ENCODE results near the gene ZRANB2. TPM values are rescaled to one million over a fixed set of nuclear protein-coding genes. Genes with fewer than 3 reads are reported as not detected.
A peak's percentile ranks its signal among the peaks of the same experiment; 100 is the strongest.

Gene ZRANB2
- total RNA-seq, 5 donors from 2014 or later (not counting 1 experiment from before 2014, with no cell fraction given), result 93.0 to 133 (median 127) TPM

- H3K27ac Mint-ChIP-seq, result no peak overlapping the region
- H3K27me3 Mint-ChIP-seq, result peaks cover 43 to 44% of the 10 kb centered on the region in 2 donors
- WGBS (ENCODE audit: insufficient coverage), result 100% methylated on average over 1 of the region's 16 CpGs
- peaks cover 12 to 23% (median 19%) of the 10 kb centered on the region in 3 donors for H3K4me1 Mint-ChIP-seq
- ChIA-PET CTCF (interaction anchor here in 1 of 2 donors (0.6 kb wide), 1 partner anchor 355 kb away, joined by 6 read pairs; no protein-coding TSS in a partner anchor), POLR2A (no interaction called here)
- Histone ChIP-seq H3K4me3 (ENCODE audit: control insufficient read depth in 1 of 2, extremely low read depth in 1 of 2, low read length in 1 of 2) (no peak overlapping the region), H3K36me3 (ENCODE audit: control insufficient read depth in 2 of 2, extremely low read depth in 1 of 2, insufficient read depth in 1 of 2, low read length in 1 of 2) (no peaks in the 10 kb centered on the region), H3K4me1 (ENCODE audit: control insufficient read depth in 1 of 2, extremely low read depth in 1 of 2, insufficient read depth in 2 of 2, low read length in 2 of 2) (peaks cover 5 to 19% of the 10 kb centered on the region in 2 experiments), H3K9me3 (no peaks in the 10 kb centered on the region), H3K27ac (ENCODE audit: low read length) (no peak overlapping the region), H3K27me3 (replicated peaks in 1 of 2; ENCODE audit: control insufficient read depth in 2 of 2, extremely low read depth in 1 of 2, insufficient read depth in 2 of 2, low read length in 1 of 2) (peaks cover 4 to 36% of the 10 kb centered on the region in 2 experiments)
- ATAC-seq (replicated peaks in 1 of 4), result no peak
- H3K9me3 Mint-ChIP-seq, result no peaks in the 10 kb centered on the region
- H3K36me3 Mint-ChIP-seq, result no peaks in the 10 kb centered on the region
- H3K4me3 Mint-ChIP-seq, result peak overlapping the region in 2 of 3 donors; percentile 29 to 84
- DNase-seq, result no peak
Observed at GRCh38 chr1:71045463-71046028, 35.3 kb downstream of the ZRANB2 start.

DNA sequence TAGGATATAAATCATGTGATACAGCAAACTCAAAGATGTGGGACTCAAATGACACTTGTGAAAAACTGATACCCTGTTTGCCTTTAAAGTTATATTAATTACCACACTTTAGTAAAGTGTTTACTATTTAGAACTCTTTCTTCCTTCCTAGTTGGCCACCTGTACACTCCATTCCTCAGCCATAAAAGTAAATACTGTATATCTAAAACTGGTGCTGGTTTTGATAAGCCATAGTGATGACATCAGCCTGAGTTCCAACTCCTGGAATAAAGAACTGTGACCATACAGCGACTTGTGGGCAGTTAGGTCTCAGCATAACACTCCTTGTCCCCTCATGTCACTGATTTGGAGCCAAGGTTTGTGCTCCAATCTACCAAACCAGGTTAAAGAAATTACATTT, 36.0 kb downstream of the ZRANB2 start:
- Histone ChIP-seq H3K36me3 (ENCODE audit: control insufficient read depth in 2 of 2, extremely low read depth in 1 of 2, insufficient read depth in 1 of 2, low read length in 1 of 2) (no peaks in the 10 kb centered on the region), H3K27me3 (replicated peaks in 1 of 2; ENCODE audit: control insufficient read depth in 2 of 2, extremely low read depth in 1 of 2, insufficient read depth in 2 of 2, low read length in 1 of 2) (peaks cover 4 to 36% of the 10 kb centered on the region in 2 experiments), H3K4me1 (ENCODE audit: control insufficient read depth in 1 of 2, extremely low read depth in 1 of 2, insufficient read depth in 2 of 2, low read length in 2 of 2) (peaks cover 5 to 19% of the 10 kb centered on the region in 2 experiments), H3K4me3 (ENCODE audit: control insufficient read depth in 1 of 2, extremely low read depth in 1 of 2, low read length in 1 of 2) (no peak overlapping the region), H3K27ac (ENCODE audit: low read length) (no peak overlapping the region), H3K9me3 (no peaks in the 10 kb centered on the region)
- DNase-seq (no peak), ATAC-seq (replicated peaks in 1 of 4) (no peak)
- H3K4me1 Mint-ChIP-seq, result peaks cover 12 to 23% (median 18%) of the 10 kb centered on the region in 3 donors
- ChIA-PET POLR2A (no interaction called here), CTCF (no interaction called here)
- no peaks in the 10 kb centered on the region for H3K9me3 Mint-ChIP-seq
- H3K27ac Mint-ChIP-seq, result no peak overlapping the region
- H3K27me3 Mint-ChIP-seq, result peaks cover 43 to 46% of the 10 kb centered on the region in 2 donors
- no peak overlapping the region for H3K4me3 Mint-ChIP-seq
- no peaks in the 10 kb centered on the region for H3K36me3 Mint-ChIP-seq
- WGBS (ENCODE audit: insufficient coverage), result no CpG with 5 or more reads among the region's 1 CpG

DNA sequence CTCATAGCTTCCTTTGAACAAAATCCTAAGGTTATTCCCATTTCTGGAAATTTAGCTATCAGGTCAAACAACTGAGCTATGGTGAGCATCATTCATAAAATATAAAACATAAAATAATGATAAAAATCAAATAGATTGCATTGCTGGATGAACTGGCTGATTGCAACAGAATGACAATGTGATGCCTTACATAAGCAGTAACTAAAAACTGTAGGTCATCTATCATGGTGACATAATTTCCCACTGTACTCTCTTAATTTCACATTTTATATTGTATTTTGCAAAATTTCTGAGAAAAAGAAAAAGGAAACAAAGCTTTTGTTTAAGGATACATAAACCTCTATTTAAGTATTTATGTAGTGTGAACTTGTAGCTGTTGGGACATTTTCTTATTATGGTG, 37.8 kb downstream of the ZRANB2 start:
- no peak overlapping the region for H3K27ac Mint-ChIP-seq
- Histone ChIP-seq H3K36me3 (ENCODE audit: control insufficient read depth in 2 of 2, extremely low read depth in 1 of 2, insufficient read depth in 1 of 2, low read length in 1 of 2) (no peaks in the 10 kb centered on the region), H3K4me1 (ENCODE audit: control insufficient read depth in 1 of 2, extremely low read depth in 1 of 2, insufficient read depth in 2 of 2, low read length in 2 of 2) (peaks cover 5 to 19% of the 10 kb centered on the region in 2 experiments), H3K27me3 (replicated peaks in 1 of 2; ENCODE audit: control insufficient read depth in 2 of 2, extremely low read depth in 1 of 2, insufficient read depth in 2 of 2, low read length in 1 of 2) (peaks cover 2 to 33% of the 10 kb centered on the region in 2 experiments), H3K27ac (ENCODE audit: low read length) (no peak overlapping the region), H3K9me3 (no peaks in the 10 kb centered on the region), H3K4me3 (ENCODE audit: control insufficient read depth in 1 of 2, extremely low read depth in 1 of 2, low read length in 1 of 2) (no peak overlapping the region)
- no peak for ATAC-seq (replicated peaks in 1 of 4)
- no peaks in the 10 kb centered on the region for H3K36me3 Mint-ChIP-seq
- ChIA-PET POLR2A (no interaction called here), CTCF (no interaction called here)
- no peaks in the 10 kb centered on the region for H3K9me3 Mint-ChIP-seq
- peaks cover 12 to 19% (median 15%) of the 10 kb centered on the region in 3 donors for H3K4me1 Mint-ChIP-seq
- no peak for DNase-seq
- H3K27me3 Mint-ChIP-seq, result peaks cover 43 to 50% of the 10 kb centered on the region in 2 donors
- H3K4me3 Mint-ChIP-seq, result no peak overlapping the region

- ATAC-seq (replicated peaks in 1 of 4) (no peak), DNase-seq (no peak)
- POLR2A ChIA-PET, result no interaction called here
- Mint-ChIP-seq H3K9me3 (no peaks in the 10 kb centered on the region), H3K4me1 (peaks cover 7 to 10% (median 7%) of the 10 kb centered on the region in 3 donors), H3K27me3 (peaks cover 38 to 44% of the 10 kb centered on the region in 2 donors), H3K27ac (no peak overlapping the region), H3K36me3 (no peaks in the 10 kb centered on the region), H3K4me3 (no peak overlapping the region)
- no CpG with 5 or more reads among the region's 2 CpGs for WGBS (ENCODE audit: insufficient coverage)
- Histone ChIP-seq H3K36me3 (ENCODE audit: control insufficient read depth in 2 of 2, extremely low read depth in 1 of 2, insufficient read depth in 1 of 2, low read length in 1 of 2) (no peaks in the 10 kb centered on the region), H3K27ac (ENCODE audit: low read length) (no peak overlapping the region), H3K27me3 (replicated peaks in 1 of 2; ENCODE audit: control insufficient read depth in 2 of 2, extremely low read depth in 1 of 2, insufficient read depth in 2 of 2, low read length in 1 of 2) (peaks cover 2 to 21% of the 10 kb centered on the region in 2 experiments), H3K9me3 (no peaks in the 10 kb centered on the region), H3K4me3 (ENCODE audit: control insufficient read depth in 1 of 2, extremely low read depth in 1 of 2, low read length in 1 of 2) (no peak overlapping the region), H3K4me1 (ENCODE audit: control insufficient read depth in 1 of 2, extremely low read depth in 1 of 2, insufficient read depth in 2 of 2, low read length in 2 of 2) (peaks cover 4 to 7% of the 10 kb centered on the region in 2 experiments)
- CTCF ChIA-PET, result no interaction called here
Observed at GRCh38 chr1:71041806-71042205, 39.0 kb downstream of the ZRANB2 start.

- POLR2A ChIA-PET, result no interaction called here
- no peak overlapping the region for H3K4me3 ChIP-seq (ENCODE audit: control insufficient read depth in 1 of 2, extremely low read depth in 1 of 2, low read length in 1 of 2)
- no peaks in the 10 kb centered on the region for H3K4me1 Mint-ChIP-seq
- CTCF ChIA-PET, result no interaction called here
- H3K27me3 Mint-ChIP-seq, result peaks cover 32 to 34% of the 10 kb centered on the region in 2 donors
- H3K27ac ChIP-seq (ENCODE audit: low read length), result no peak overlapping the region
- no peaks in the 10 kb centered on the region for H3K9me3 Mint-ChIP-seq
- H3K36me3 Mint-ChIP-seq, result no peaks in the 10 kb centered on the region
- no peak overlapping the region for H3K4me3 Mint-ChIP-seq
- ATAC-seq (replicated peaks in 1 of 4) (no peak), DNase-seq (no peak)
- H3K27ac Mint-ChIP-seq, result no peak overlapping the region
- no peaks in the 10 kb centered on the region for H3K36me3 ChIP-seq (ENCODE audit: control insufficient read depth in 2 of 2, extremely low read depth in 1 of 2, insufficient read depth in 1 of 2, low read length in 1 of 2)
- no peaks in the 10 kb centered on the region for H3K4me1 ChIP-seq (ENCODE audit: control insufficient read depth in 1 of 2, extremely low read depth in 1 of 2, insufficient read depth in 2 of 2, low read length in 2 of 2)
- H3K27me3 ChIP-seq (replicated peaks in 1 of 2; ENCODE audit: control insufficient read depth in 2 of 2, extremely low read depth in 1 of 2, insufficient read depth in 2 of 2, low read length in 1 of 2), result peaks cover 0 to 7% of the 10 kb centered on the region in 2 experiments
- H3K9me3 ChIP-seq, result no peaks in the 10 kb centered on the region
Observed at GRCh38 chr1:71039661-71040262, 41.1 kb downstream of the ZRANB2 start.

DNA sequence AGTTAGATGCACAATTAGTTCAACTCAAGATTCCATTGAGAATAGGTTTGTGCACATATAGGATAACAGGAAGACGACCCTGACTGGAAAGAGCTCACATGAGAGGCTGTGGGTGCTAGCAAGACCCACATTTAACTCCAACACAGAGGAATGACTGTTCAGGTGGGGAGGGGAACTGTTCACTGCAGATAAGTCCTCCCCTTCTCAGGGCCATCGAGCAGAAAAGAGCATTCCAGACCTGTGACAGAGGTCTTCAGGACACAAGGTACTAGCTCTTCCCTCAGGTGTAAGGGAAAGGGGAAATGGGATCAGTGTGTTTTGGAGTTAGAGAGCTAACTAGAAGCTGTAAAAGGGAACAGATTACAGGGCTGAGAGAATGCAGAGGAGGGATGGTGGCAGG, 41.9 kb downstream of the ZRANB2 start:
- Histone ChIP-seq H3K4me1 (ENCODE audit: control insufficient read depth in 1 of 2, extremely low read depth in 1 of 2, insufficient read depth in 2 of 2, low read length in 2 of 2) (no peaks in the 10 kb centered on the region), H3K27ac (ENCODE audit: low read length) (no peak overlapping the region), H3K9me3 (no peaks in the 10 kb centered on the region), H3K27me3 (replicated peaks in 1 of 2; ENCODE audit: control insufficient read depth in 2 of 2, extremely low read depth in 1 of 2, insufficient read depth in 2 of 2, low read length in 1 of 2) (peaks cover 0 to 4% of the 10 kb centered on the region in 2 experiments), H3K36me3 (ENCODE audit: control insufficient read depth in 2 of 2, extremely low read depth in 1 of 2, insufficient read depth in 1 of 2, low read length in 1 of 2) (no peaks in the 10 kb centered on the region), H3K4me3 (ENCODE audit: control insufficient read depth in 1 of 2, extremely low read depth in 1 of 2, low read length in 1 of 2) (no peak overlapping the region)
- Mint-ChIP-seq H3K27me3 (peaks cover 30 to 34% of the 10 kb centered on the region in 2 donors), H3K36me3 (no peaks in the 10 kb centered on the region), H3K4me3 (no peak overlapping the region), H3K9me3 (no peaks in the 10 kb centered on the region), H3K4me1 (no peaks in the 10 kb centered on the region), H3K27ac (no peak overlapping the region)
- WGBS (ENCODE audit: insufficient coverage), result no CpG with 5 or more reads among the region's 2 CpGs
- CTCF ChIA-PET, result no interaction called here
- DNase-seq (no peak), ATAC-seq (replicated peaks in 1 of 4) (no peak)
- POLR2A ChIA-PET, result no interaction called here

Data from T-cell (primary cell).